GM19372 (cell line): Measurements from ENCODE around the gene CELA3A.
"Not testable (repeated sequence)": the region's sequence is repeated elsewhere in the genome, so short reads cannot be mapped to it uniquely, and the experiment has no call there.

ENCODE experiments used
- ATAC-seq: cut with Tn5 transposase; IDR thresholded peaks from one replicate; pipeline ENCODE4 v1.9.1; 2021; ENCODE audit warnings: mild to moderate bottlenecking, low read depth, moderate library complexity; ENCODE audit not compliant: unreplicated experiment

The CELA3A gene

GRCh38 chr1:21980515-21981220 lies 20.8 kb upstream of the CELA3A start:
- not testable (repeated sequence) for ATAC-seq

GRCh38 chr1:21981253-21981652 lies 20.2 kb upstream of the CELA3A start:
- ATAC-seq, result not testable (repeated sequence)

- not testable (repeated sequence) for ATAC-seq
Observed at GRCh38 chr1:21982122-21982521, 19.3 kb upstream of the CELA3A start.

GRCh38 chr1:21983539-21983938 lies 17.9 kb upstream of the CELA3A start:
- ATAC-seq, result not testable (repeated sequence)

GRCh38 chr1:21985893-21986292 lies 15.6 kb upstream of the CELA3A start:
- ATAC-seq, result not testable (repeated sequence)

GRCh38 chr1:21986386-21986785 lies 15.1 kb upstream of the CELA3A start:
- ATAC-seq, result not testable (repeated sequence)

- not testable (repeated sequence) for ATAC-seq
Observed at GRCh38 chr1:21989672-21990393, 11.6 kb upstream of the CELA3A start.

- ATAC-seq, result not testable (repeated sequence)
Observed at GRCh38 chr1:21992186-21992585, 9.3 kb upstream of the CELA3A start.

GRCh38 chr1:21994716-21995115 lies 6.7 kb upstream of the CELA3A start:
- not testable (repeated sequence) for ATAC-seq

- ATAC-seq, result not testable (repeated sequence)
Observed at GRCh38 chr1:21996663-21996970, 4.8 kb upstream of the CELA3A start.

GRCh38 chr1:21997891-21998623 lies 3.4 kb upstream of the CELA3A start:
- not testable (repeated sequence) for ATAC-seq

GRCh38 chr1:21998624-21999294 lies 2.7 kb upstream of the CELA3A start:
- ATAC-seq, result not testable (repeated sequence)

GRCh38 chr1:21999645-22000044 lies 1.8 kb upstream of the CELA3A start:
- not testable (repeated sequence) for ATAC-seq

GRCh38 chr1:22002461-22002860 lies 1.0 kb downstream of the CELA3A start:
- not testable (repeated sequence) for ATAC-seq

- ATAC-seq, result not testable (repeated sequence)
Observed at GRCh38 chr1:22002875-22003274, 1.4 kb downstream of the CELA3A start.

GRCh38 chr1:22003959-22004358 lies 2.5 kb downstream of the CELA3A start:
- ATAC-seq, result not testable (repeated sequence)

GRCh38 chr1:22005261-22006149 lies 4.0 kb downstream of the CELA3A start:
- ATAC-seq, result not testable (repeated sequence)

GRCh38 chr1:22006736-22007135 lies 5.3 kb downstream of the CELA3A start:
- not testable (repeated sequence) for ATAC-seq

- not testable (repeated sequence) for ATAC-seq
Observed at GRCh38 chr1:22007262-22007661, 5.8 kb downstream of the CELA3A start.

GRCh38 chr1:22009566-22009965 lies 8.1 kb downstream of the CELA3A start:
- not testable (repeated sequence) for ATAC-seq
